Spleen (tissue), 11 donors: ENCODE measurements around the gene COL19A1. TPM values are rescaled to one million over a fixed set of nuclear protein-coding genes. Genes with fewer than 3 reads are reported as not detected.

Experiments
- DNase-seq: peaks from one replicate; pipeline ENCODE4 v3.0.0-alpha.2; 2020
- H3K27ac ChIP-seq, 8 donors: fragments of 200-600 bp; sonication (generic) in 7 of 8; 1 replicate in 4 of 8; 2 replicates in 4 of 8; pipeline versions ENCODE4 v1.5.0 to v1.8.0; 2016 to 2021; ENCODE audit warnings: inconsistent platforms in 4 of 8, mild to moderate bottlenecking in 4 of 8, moderate library complexity in 1 of 8
- H3K27me3 ChIP-seq, 7 donors: fragments of 200-600 bp; sonication (generic) in 6 of 7; replicated peaks in 1 of 7; 1 replicate in 4 of 7; 2 replicates in 3 of 7; pipeline versions ENCODE4 v1.5.0 to v1.8.0; 2016 to 2021; ENCODE audit warnings: inconsistent platforms in 3 of 7, mild to moderate bottlenecking in 1 of 7
- H3K36me3 ChIP-seq, 6 donors: fragments of 200-600 bp; sonication (generic) in 5 of 6; 1 replicate in 4 of 6; 2 replicates in 2 of 6; pipeline versions ENCODE4 v1.5.0 to v1.8.0; 2016 to 2021; ENCODE audit warnings: inconsistent platforms in 2 of 6
- H3K4me1 ChIP-seq, 6 donors: fragments of 200-600 bp; sonication (generic) in 5 of 6; 1 replicate in 3 of 6; 2 replicates in 3 of 6; pipeline versions ENCODE4 v1.5.0 to v1.8.0; 2016 to 2021; ENCODE audit warnings: inconsistent platforms in 3 of 6
- H3K4me3 ChIP-seq, 8 donors: fragments of 200-600 bp; sonication (generic) in 7 of 8; 1 replicate in 4 of 8; 2 replicates in 4 of 8; pipeline versions ENCODE4 v1.5.0 to v1.8.0; 2016 to 2021; ENCODE audit warnings: inconsistent platforms in 4 of 8, mild to moderate bottlenecking in 4 of 8, moderate library complexity in 2 of 8
- H3K9me3 ChIP-seq, 8 donors: fragments of 200-600 bp; sonication (generic) in 7 of 8; 1 replicate in 4 of 8; 2 replicates in 4 of 8; pipeline versions ENCODE4 v1.5.0 to v1.8.0; 2016 to 2021; ENCODE audit warnings: inconsistent platforms in 4 of 8
- CTCF ChIP-seq, 11 experiments: fragments of 200-600 bp in 7 of 11; fragments of 450-650 bp in 4 of 11; sonication (generic) in 4 of 11; IDR thresholded peaks in 8 of 11; conservative IDR thresholded peaks in 3 of 11; 1 replicate in 7 of 11; 2 replicates in 4 of 11; pipeline versions ENCODE4 v1.4.0 to v1.8.0; 2016 to 2021; ENCODE audit warnings: antibody characterized with exemption in 11 of 11, inconsistent platforms in 4 of 11, mild to moderate bottlenecking in 1 of 11
- POLR2A ChIP-seq, 3 donors: fragments of 450-650 bp; IDR thresholded peaks; one replicate each; pipeline ENCODE4 v1.5.1; 2017; ENCODE audit warnings: antibody characterized with exemption in 3 of 3, mild to moderate bottlenecking in 1 of 3
- POLR2AphosphoS5 ChIP-seq, 3 donors: sonication (generic); formaldehyde crosslinking; IDR thresholded peaks; one replicate each; pipeline ENCODE4 v1.5.1; 2017; ENCODE audit warnings: antibody characterized with exemption in 3 of 3
- WGBS, 5 donors: extraction: QIAGEN DNeasy Blood & Tissue Kit in 3 of 5; methylation state at CpG; one replicate each; pipeline versions ENCODE4 v1.1.5 to v1.1.7; 2013 to 2018; 5-methylcytosine and 5-hydroxymethylcytosine counted together
- intact Hi-C: fragments of 100-400 bp; cut with DNase I; formaldehyde crosslinking; loops from one replicate; pipeline ENCODE4 v1.15.0; 2023; ENCODE audit warnings: low total_unique reads
- polyA plus RNA-seq, 3 donors: library from polyadenylated mRNA; stranded (reverse); fragments of 200-250 nt; gene quantifications; one replicate each; pipeline ENCODE4 v1.2.1, GENCODE V29; 2013
- total RNA-seq, 7 donors: library from RNA; depleted of rRNA in 3 of 7; stranded (reverse); fragments of >200 nt in 3 of 7; fragmentation: NEBNext Ultra II Directional in 4 of 7; extraction: Animal tissue kit (Norgen Biotek cat#: 25700) in 4 of 7; gene quantifications; one replicate each; pipeline versions ENCODE4 v1.1.0 to v1.2.1, GENCODE V29; 2016 to 2021
- donor health status: healthy with polysubstance abuse.
- donor health status: DM: no; HTN: no; CAD: no; lungs with moderate emphysema.
- donor health status: DM: no; HTN: no; CAD: no.
- donor health status: Bipolar disorder and iron deficiency.
- donor health status: healthy.
- donor health status: DM: no; HTN: no; CAD: no.
- donor health status: DM: yes; HTN: yes; CAD: no.

Gene COL19A1
- total and polyA plus RNA-seq, 10 donors: 0.48 to 14.5 (median 10.2) TPM

DNA sequence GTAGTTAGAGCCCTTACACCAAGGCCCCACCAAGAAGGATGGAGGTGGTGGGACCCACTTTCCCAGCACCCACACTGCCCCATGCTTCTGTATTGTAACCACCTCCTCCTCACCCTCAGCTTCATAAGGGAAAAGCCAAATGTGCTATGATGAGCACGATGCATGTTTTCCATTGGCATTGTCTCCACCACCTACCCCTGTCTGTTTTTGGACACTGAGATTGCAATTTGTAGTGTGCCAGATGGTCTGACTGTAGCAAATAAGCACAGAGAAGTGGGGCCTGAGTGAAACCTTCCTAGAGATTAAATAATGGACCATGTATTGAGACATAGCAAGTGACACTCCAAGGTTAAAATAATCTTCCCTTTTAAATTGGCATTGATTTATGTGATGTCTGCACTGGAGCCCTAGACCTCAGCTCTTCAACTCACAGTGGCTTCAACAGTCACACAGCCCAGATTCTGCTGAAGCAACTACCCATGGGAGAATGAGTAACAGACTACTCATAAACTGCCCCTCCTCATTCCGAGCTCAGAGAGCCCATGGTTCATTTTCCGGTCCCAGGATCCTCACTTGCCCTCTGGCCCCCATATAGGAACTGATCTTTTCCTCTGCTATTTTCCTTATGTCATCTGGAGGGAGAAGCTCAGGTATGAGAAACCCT lies 258.7 kb downstream of the COL19A1 start:
- WGBS, 5 donors: 60 to 74% (median 71%) methylated on average over 3 of the region's 3 CpGs
- intact Hi-C loops: no loop called here
- H3K4me1 ChIP-seq: no peaks in the 10 kb centered on the region
- H3K27me3 ChIP-seq: no peaks in the 10 kb centered on the region
- no peak for TF ChIP-seq CTCF (IDR thresholded peaks at IDR 0.05 in 8 of 11, conservative IDR thresholded peaks at IDR 0.05 in 3 of 11)
- no peak for TF ChIP-seq POLR2AphosphoS5 (IDR thresholded peaks at IDR 0.05)
- DNase-seq: no peak
- H3K4me3 ChIP-seq: no peak overlapping the region
- peaks cover 0 to 7% (median 0%) of the 10 kb centered on the region in 6 donors for H3K36me3 ChIP-seq
- no peak overlapping the region for H3K27ac ChIP-seq
- H3K9me3 ChIP-seq: no peaks in the 10 kb centered on the region

- no peak for TF ChIP-seq CTCF (IDR thresholded peaks at IDR 0.05 in 8 of 11, conservative IDR thresholded peaks at IDR 0.05 in 3 of 11)
- no peak for TF ChIP-seq POLR2A (IDR thresholded peaks at IDR 0.05)
- intact Hi-C loops: no loop called here
- H3K36me3 ChIP-seq: peaks cover 0 to 12% (median 0%) of the 10 kb centered on the region in 6 donors
- H3K27ac ChIP-seq: no peak overlapping the region
- no peak overlapping the region for H3K4me3 ChIP-seq
- no peaks in the 10 kb centered on the region for H3K27me3 ChIP-seq
- no peaks in the 10 kb centered on the region for H3K4me1 ChIP-seq
- DNase-seq: no peak
- H3K9me3 ChIP-seq: no peaks in the 10 kb centered on the region
- WGBS, 5 donors: 84 to 91% (median 90%) methylated on average over 3 of the region's 3 CpGs
Observed at GRCh38 chr6:70125602-70126001, 259.2 kb downstream of the COL19A1 start.

DNA sequence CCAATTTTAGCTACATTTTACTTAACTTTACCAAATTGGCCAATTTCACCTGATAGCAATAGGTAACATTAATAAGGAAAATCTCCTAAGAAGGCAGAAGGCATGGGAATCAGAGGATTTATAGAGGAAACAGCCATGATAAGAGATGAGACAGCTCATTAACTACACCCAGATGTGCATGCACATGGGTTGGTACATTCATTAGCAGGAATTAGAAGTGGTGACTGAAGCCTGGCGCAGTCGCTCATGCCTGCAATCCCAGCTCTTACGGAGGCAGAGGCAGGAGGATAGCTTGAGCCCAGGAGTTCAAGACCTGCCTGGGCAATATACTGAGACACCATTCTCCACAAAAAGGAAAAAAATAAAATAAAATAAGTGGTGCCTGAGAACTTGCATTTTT lies 263.0 kb downstream of the COL19A1 start:
- no peak for DNase-seq
- H3K4me1 ChIP-seq: no peaks in the 10 kb centered on the region
- peaks cover 0 to 10% (median 0%) of the 10 kb centered on the region in 6 donors for H3K36me3 ChIP-seq
- no peaks in the 10 kb centered on the region for H3K9me3 ChIP-seq
- H3K27ac ChIP-seq: no peak overlapping the region
- WGBS, 5 donors: 81 to 99% (median 94%) methylated on average over 3 of the region's 3 CpGs
- no peak for TF ChIP-seq CTCF (IDR thresholded peaks at IDR 0.05 in 8 of 11, conservative IDR thresholded peaks at IDR 0.05 in 3 of 11)
- TF ChIP-seq POLR2AphosphoS5 (IDR thresholded peaks at IDR 0.05): no peak
- no peak for TF ChIP-seq POLR2A (IDR thresholded peaks at IDR 0.05)
- H3K4me3 ChIP-seq: no peak overlapping the region
- intact Hi-C loops: no loop called here
- H3K27me3 ChIP-seq: no peaks in the 10 kb centered on the region

DNA sequence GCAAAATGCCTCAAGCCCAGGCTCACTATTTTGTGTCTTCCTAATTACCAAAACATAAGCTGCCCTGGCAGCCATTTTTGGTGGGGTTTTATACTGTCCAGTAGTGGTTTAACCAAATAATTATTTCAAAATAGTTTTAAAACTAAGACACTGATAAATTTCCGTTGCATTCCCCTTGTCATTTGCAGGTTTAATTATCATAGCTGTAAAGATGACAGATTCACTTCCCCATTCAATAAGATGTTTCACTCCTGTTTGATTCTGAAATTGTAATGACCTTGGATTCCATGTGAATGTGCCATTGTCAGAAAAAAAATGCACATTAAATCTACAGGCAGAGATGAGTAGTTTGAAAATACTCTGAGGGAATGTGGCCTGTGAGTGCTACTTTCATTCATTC lies 264.5 kb downstream of the COL19A1 start:
- no peaks in the 10 kb centered on the region for H3K27me3 ChIP-seq
- no peak overlapping the region for H3K27ac ChIP-seq
- no peak for DNase-seq
- no peaks in the 10 kb centered on the region for H3K4me1 ChIP-seq
- 62 to 83% (median 69%) methylated on average over 1 of the region's 1 CpG for WGBS, 5 donors
- intact Hi-C loops: no loop called here
- TF ChIP-seq POLR2AphosphoS5 (IDR thresholded peaks at IDR 0.05) (no peak), POLR2A (IDR thresholded peaks at IDR 0.05) (no peak), CTCF (IDR thresholded peaks at IDR 0.05 in 8 of 11, conservative IDR thresholded peaks at IDR 0.05 in 3 of 11) (no peak)
- no peaks in the 10 kb centered on the region for H3K9me3 ChIP-seq
- H3K36me3 ChIP-seq: peaks cover 0 to 10% (median 0%) of the 10 kb centered on the region in 6 donors
- H3K4me3 ChIP-seq: no peak overlapping the region
